SK-N-SH (cell line): ENCODE data around the gene MACROD2.

Source experiments
- EP300 ChIP-seq, 2 experiments: IDR thresholded peaks; 2 replicates each; pipeline versions ENCODE4 v1.4.0 to v1.6.1; 2012; ENCODE audit warnings: borderline replicate concordance in 1 of 2, low read depth in 1 of 2, low read length in 1 of 2
- EZH2phosphoT487 ChIP-seq: fragments of 200-600 bp; sonication (generic); IDR thresholded peaks from 2 replicates; pipeline ENCODE4 v1.6.1; 2017; ENCODE audit warnings: low read depth, mixed run types, mild to moderate bottlenecking, antibody characterized with exemption, moderate library complexity, borderline replicate concordance
- FOSL2 ChIP-seq: IDR thresholded peaks from 2 replicates; pipeline ENCODE4 v1.4.0; 2012; ENCODE audit warnings: low read depth, mild to moderate bottlenecking, moderate library complexity, borderline replicate concordance
- FOXM1 ChIP-seq: IDR thresholded peaks from 2 replicates; pipeline ENCODE4 v1.4.0; 2012; ENCODE audit warnings: low read depth, mild to moderate bottlenecking
- POLR2AphosphoS5 ChIP-seq: IDR thresholded peaks from 2 replicates; pipeline ENCODE4 v1.6.1; 2012; ENCODE audit warnings: low read depth, low read length
- RXRA ChIP-seq: IDR thresholded peaks from 2 replicates; pipeline ENCODE4 v1.4.0; 2012; ENCODE audit warnings: low read depth, mild to moderate bottlenecking, borderline replicate concordance
- SIN3A ChIP-seq: IDR thresholded peaks from 2 replicates; pipeline ENCODE4 v1.6.1; 2012; ENCODE audit warnings: low read depth, mild to moderate bottlenecking, low read length, moderate library complexity, borderline replicate concordance
- SMC3 ChIP-seq: IDR thresholded peaks from 2 replicates; pipeline ENCODE4 v1.6.1; 2012; ENCODE audit warnings: low read depth, low read length, improper control_type of control experiment
- TEAD4 ChIP-seq: IDR thresholded peaks from 2 replicates; pipeline ENCODE4 v1.4.0; 2012; ENCODE audit warnings: mild to moderate bottlenecking, borderline replicate concordance; ENCODE audit not compliant: insufficient read depth
- TF ChIP-seq, protein P1 (sequence below): fragments of 200-600 bp; sonication (generic); IDR thresholded peaks from 2 replicates; pipeline ENCODE4 v1.6.1; 2017; ENCODE audit warnings: antibody characterized with exemption, mild to moderate bottlenecking, moderate library complexity
- TF ChIP-seq, protein P2 (sequence below): fragments of 150-350 bp; IDR thresholded peaks from 2 replicates; pipeline ENCODE4 v1.6.1; 2016; ENCODE audit warnings: mild to moderate bottlenecking, low read depth, low read length
- TF ChIP-seq, protein P3 (sequence below): IDR thresholded peaks from 2 replicates; pipeline ENCODE4 v1.6.1; 2012; ENCODE audit warnings: mild to moderate bottlenecking, low read depth, low read length, moderate library complexity
- TF ChIP-seq, protein P4 (sequence below): IDR thresholded peaks from 2 replicates; pipeline ENCODE4 v1.4.0; 2012; ENCODE audit warnings: low read depth

DNA sequence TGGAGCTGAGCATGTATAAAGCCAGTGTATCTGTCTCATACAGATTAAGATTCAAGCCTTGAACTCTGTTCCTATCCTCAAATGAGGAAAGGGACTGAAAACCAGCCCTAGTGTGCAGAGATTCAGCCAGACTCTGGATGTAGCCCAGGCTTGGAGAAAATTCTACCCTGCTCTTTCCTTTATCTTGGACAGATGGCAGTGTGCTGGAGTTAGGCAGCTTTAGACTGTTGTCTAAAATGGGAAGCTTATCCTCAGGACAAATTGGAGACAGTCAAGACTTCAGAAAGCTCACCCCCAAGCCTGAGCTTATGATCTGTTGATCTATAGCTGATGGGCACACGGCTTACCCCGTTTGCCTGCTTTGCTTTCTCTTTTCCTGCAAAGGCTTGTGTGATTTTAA is 1520.4 kb downstream of the MACROD2 start:
- TF ChIP-seq, protein P1, sequence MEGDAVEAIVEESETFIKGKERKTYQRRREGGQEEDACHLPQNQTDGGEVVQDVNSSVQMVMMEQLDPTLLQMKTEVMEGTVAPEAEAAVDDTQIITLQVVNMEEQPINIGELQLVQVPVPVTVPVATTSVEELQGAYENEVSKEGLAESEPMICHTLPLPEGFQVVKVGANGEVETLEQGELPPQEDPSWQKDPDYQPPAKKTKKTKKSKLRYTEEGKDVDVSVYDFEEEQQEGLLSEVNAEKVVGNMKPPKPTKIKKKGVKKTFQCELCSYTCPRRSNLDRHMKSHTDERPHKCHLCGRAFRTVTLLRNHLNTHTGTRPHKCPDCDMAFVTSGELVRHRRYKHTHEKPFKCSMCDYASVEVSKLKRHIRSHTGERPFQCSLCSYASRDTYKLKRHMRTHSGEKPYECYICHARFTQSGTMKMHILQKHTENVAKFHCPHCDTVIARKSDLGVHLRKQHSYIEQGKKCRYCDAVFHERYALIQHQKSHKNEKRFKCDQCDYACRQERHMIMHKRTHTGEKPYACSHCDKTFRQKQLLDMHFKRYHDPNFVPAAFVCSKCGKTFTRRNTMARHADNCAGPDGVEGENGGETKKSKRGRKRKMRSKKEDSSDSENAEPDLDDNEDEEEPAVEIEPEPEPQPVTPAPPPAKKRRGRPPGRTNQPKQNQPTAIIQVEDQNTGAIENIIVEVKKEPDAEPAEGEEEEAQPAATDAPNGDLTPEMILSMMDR, result no peak
- TF ChIP-seq FOSL2 (no peak), TEAD4 (no peak), SIN3A (no peak), EZH2phosphoT487 (no peak), EP300 (IDR thresholded peaks at IDR 0.05; ENCODE audit: borderline replicate concordance in 1 of 2, low read depth in 1 of 2, low read length in 1 of 2) (no peak), POLR2AphosphoS5 (no peak), SMC3 (no peak), RXRA (no peak), FOXM1 (no peak)
- TF ChIP-seq, protein P2, sequence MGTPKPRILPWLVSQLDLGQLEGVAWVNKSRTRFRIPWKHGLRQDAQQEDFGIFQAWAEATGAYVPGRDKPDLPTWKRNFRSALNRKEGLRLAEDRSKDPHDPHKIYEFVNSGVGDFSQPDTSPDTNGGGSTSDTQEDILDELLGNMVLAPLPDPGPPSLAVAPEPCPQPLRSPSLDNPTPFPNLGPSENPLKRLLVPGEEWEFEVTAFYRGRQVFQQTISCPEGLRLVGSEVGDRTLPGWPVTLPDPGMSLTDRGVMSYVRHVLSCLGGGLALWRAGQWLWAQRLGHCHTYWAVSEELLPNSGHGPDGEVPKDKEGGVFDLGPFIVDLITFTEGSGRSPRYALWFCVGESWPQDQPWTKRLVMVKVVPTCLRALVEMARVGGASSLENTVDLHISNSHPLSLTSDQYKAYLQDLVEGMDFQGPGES, result no peak
- TF ChIP-seq, protein P3, sequence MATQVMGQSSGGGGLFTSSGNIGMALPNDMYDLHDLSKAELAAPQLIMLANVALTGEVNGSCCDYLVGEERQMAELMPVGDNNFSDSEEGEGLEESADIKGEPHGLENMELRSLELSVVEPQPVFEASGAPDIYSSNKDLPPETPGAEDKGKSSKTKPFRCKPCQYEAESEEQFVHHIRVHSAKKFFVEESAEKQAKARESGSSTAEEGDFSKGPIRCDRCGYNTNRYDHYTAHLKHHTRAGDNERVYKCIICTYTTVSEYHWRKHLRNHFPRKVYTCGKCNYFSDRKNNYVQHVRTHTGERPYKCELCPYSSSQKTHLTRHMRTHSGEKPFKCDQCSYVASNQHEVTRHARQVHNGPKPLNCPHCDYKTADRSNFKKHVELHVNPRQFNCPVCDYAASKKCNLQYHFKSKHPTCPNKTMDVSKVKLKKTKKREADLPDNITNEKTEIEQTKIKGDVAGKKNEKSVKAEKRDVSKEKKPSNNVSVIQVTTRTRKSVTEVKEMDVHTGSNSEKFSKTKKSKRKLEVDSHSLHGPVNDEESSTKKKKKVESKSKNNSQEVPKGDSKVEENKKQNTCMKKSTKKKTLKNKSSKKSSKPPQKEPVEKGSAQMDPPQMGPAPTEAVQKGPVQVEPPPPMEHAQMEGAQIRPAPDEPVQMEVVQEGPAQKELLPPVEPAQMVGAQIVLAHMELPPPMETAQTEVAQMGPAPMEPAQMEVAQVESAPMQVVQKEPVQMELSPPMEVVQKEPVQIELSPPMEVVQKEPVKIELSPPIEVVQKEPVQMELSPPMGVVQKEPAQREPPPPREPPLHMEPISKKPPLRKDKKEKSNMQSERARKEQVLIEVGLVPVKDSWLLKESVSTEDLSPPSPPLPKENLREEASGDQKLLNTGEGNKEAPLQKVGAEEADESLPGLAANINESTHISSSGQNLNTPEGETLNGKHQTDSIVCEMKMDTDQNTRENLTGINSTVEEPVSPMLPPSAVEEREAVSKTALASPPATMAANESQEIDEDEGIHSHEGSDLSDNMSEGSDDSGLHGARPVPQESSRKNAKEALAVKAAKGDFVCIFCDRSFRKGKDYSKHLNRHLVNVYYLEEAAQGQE, result no peak
- TF ChIP-seq, protein P4, sequence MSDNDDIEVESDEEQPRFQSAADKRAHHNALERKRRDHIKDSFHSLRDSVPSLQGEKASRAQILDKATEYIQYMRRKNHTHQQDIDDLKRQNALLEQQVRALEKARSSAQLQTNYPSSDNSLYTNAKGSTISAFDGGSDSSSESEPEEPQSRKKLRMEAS, result no peak
